ENCODE results near the gene RGL3.
"Not testable (repeated sequence)": the region's sequence is repeated elsewhere in the genome, so short reads cannot be mapped to it uniquely, and the experiment has no call there.

The RGL3 gene, protein sequence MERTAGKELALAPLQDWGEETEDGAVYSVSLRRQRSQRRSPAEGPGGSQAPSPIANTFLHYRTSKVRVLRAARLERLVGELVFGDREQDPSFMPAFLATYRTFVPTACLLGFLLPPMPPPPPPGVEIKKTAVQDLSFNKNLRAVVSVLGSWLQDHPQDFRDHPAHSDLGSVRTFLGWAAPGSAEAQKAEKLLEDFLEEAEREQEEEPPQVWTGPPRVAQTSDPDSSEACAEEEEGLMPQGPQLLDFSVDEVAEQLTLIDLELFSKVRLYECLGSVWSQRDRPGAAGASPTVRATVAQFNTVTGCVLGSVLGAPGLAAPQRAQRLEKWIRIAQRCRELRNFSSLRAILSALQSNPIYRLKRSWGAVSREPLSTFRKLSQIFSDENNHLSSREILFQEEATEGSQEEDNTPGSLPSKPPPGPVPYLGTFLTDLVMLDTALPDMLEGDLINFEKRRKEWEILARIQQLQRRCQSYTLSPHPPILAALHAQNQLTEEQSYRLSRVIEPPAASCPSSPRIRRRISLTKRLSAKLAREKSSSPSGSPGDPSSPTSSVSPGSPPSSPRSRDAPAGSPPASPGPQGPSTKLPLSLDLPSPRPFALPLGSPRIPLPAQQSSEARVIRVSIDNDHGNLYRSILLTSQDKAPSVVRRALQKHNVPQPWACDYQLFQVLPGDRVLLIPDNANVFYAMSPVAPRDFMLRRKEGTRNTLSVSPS

DNA sequence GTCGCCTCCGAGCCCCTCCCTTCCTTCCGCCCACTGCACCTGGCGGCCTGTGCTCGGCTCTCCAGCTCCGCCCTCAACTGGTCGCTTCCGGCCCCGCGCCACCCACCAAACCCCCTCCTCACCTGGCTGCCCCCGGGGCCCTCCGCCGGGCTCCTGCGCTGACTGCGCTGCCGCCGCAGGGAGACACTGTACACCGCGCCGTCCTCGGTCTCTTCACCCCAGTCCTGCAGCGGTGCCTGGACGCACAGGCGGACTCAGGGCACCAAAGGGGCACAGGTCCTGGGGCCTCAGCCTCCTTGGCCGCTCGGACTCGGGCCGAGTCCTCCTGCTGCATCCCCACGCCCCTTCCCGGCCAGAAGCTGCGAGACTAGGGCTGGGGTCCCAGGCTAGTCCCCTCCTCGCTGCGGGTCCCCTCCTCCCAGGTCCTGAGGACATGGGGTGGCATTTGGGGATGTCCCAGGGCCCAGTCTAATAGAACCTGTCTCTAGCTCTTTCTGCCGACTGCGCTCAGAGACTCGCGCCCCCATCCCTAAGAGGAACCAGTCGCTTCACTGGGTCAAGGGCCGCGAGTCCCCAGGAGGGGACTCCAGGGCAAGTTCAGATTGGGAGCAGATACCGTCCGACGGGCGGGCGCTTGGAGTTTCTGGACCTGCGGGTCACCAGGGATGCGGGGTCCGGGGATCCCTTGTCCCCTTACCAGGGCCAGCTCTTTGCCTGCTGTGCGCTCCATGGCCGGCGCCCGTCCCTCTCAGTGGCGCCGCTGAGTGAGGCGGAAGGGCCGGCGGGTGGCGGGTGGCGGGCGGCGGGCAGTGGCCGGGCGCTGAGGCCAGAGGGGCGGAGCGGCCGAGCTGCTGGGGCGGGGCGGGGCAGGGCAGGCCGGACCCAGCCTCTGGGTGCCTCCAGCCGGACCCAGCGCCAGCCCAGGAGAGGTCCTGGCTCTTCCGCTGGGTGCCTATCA lies at the start of gene RGL3:
TSS of gene RGL3 (minus strand) at position 766 of the 958 bp plus-strand sequence. CDS start at position 730, 36 bp downstream.
- no peak for DNase-seq

DNA sequence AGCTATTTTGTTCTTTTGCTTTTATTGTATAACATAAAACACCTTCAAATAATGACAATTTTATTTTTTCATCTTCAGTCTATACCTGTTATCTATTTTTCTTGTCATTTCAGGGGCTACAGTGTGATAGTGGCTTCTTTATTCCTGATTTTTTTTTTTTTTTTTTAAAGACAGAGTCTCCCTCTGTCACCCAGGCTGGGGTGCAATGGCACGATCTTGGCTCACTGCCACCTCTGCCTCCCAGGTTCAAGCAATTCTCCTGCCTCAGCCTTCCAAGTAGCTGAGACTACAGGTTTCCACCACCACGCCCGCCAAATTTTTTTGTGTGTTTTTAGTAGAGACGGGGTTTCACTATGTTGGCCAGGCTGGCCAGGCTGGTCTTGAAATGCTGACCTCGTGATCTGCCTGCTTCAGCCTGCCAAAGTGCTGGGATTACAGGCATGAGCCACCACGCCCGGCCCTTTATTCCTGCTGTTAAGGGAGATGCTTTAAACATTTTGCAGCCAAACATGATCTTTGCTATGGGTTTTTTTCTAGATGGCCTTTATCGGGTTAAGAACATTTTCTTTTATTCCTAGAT lies 49.2 kb upstream of the RGL3 start:
- not testable (repeated sequence) for DNase-seq

DNA sequence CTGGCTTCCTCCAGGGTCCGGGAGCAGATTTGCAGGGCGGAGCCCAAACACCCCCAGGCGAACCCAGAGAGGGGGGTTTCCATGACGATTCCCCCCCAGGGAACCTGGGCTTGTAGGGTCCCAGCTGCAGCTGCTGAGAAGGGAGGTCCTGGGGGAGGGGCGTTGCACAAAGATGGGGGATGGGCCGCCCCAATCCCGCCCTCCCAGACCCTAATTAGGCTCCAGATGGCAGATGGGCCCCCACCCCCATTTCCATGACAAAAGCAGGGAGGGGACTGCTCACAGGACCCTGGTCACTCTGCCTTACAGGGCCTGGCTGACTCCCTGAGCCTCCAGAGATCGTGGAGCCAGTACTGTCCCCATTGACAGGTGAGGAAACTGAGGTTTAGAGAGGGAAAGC lies 46.5 kb upstream of the RGL3 start:
- no peak for DNase-seq

DNA sequence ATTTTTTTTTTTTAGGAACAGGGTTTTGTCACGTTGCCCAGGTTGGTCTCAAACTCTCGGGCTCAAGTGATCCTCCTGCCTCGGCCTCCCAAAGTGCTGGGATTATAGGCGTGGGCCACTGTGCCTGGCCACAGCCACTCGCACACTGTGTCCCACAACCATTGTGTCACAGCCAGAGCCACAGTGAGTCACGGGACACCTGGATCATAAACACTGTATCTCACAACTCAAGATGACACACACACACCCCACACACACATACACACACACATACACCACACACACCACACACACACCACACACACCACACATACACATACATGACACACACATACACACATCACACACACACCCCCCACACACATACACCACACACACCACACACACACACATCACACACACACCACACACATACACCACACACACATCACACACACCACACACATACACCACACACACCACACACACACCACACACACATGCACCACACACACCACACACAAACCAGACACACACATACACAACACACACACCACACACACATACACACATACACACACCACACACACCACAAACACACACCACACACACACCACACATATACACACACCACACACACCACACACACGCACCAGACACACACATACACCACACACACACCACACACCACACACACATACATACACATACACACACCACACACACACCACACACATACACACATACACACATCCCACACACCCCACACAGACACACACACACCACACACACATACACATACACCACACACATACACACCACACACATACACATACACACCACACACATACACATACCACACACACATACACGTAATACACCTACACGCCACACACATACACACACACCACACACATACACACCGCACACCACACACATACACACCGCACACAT lies 45.5 kb upstream of the RGL3 start:
- DNase-seq: no peak

DNA sequence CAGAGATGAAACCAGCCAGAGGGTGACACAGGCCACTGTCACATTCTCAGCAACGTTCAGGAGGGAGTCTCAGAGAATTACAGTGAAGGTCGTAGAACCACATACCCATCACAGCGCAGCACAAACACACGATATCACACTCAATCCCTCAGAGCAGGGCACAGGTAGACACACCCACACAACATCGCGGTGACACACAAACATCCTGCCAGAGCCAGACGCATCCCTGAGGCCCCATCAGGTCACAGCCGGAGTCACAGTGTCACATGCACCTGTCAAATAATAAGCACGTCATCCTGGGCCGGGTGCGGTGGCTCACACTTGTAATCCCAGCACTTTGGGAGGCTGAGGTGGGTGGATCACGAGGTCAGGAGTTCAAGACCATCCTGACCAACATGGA lies 44.3 kb upstream of the RGL3 start:
- DNase-seq: no peak

DNA sequence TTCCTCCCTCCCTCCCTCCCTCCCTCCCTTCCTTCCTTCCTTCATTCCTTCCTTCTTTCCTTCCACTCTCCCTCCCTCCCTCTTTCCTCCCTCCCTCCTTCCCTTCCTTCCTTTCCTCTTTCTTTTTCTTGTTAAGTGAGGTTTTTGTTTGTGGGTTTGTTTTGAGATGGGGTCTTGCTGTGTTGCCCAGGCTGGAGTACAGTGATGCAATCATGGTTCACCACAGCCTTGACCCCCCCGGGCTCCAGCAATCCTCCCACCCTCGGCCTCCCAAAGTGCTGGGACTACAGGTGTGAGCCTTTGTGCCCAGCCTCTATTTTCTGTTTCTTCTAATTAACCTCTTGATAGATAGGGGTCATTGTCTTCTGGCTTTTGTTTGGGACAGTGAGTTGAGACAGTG lies 42.3 kb upstream of the RGL3 start:
- no peak for DNase-seq

DNA sequence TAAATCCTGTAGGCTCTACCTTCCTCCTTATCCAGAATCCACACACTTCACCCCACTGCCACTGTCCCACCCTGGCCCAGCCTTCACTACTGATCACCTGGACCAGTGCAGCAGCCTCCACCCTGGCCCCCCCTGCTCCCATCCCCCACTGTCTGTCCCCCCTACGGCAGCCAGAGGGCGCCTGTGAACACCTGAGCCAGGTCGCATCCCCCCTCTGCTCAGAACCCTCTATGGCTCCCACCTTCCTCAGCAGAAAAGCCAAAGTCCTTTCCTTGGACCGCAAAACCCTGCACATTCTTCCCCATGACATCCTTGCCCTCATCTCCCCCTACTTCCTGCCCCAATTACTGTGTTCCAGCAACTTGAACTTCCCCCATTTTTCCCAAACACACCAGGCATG lies 41.1 kb upstream of the RGL3 start:
- DNase-seq: no peak

DNA sequence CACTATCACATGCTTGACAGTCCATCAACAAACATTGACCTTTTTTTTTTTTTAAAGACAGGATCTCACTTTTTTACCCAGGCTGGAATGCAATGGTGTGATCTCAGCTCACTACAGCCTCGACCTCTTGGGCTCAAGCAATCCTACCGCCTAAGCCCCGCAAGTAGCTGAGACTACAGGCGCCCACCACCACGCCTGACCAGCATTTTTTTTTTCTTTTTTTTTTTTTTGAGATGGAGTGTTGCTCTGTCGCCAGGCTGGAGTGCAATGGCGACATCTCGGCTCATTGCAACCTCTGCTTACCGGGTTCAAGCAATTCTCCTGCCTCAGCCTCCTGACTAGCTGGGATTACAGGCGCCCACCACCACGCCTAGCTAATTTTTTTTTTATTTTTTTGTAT lies 39.8 kb upstream of the RGL3 start:
- not testable (repeated sequence) for DNase-seq

DNA sequence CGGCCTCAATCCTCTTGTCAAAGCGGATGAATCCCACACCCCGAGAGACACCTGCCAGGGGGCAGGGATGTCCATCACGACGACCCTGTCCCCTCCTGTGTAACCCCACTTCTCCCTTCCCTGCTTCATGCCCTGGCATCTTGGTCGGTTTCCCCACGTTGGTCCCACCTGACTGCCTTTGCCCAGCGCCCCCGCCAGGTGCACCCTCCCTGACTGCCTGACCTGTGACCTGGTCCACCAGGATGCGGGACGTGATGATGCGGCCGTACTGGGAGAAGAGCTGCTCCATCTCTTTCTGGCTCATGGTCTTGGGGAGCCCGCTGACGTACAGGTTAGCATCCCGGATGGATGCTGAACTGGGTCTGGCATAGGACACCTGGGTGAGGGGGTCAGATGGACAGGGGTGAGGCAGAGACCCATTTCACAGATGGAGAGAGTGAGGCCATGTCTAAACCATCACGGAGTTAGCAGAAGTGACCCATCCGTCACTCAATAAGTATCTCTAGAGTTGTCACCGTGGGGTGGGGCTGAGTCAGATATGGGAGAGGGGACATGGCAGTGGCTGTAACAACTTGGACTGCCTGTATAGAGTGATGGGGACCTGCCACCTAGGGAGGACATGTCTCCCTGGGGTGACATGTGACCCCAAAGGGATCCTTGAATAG lies 39.3 kb upstream of the RGL3 start:
- no peak for DNase-seq

DNA sequence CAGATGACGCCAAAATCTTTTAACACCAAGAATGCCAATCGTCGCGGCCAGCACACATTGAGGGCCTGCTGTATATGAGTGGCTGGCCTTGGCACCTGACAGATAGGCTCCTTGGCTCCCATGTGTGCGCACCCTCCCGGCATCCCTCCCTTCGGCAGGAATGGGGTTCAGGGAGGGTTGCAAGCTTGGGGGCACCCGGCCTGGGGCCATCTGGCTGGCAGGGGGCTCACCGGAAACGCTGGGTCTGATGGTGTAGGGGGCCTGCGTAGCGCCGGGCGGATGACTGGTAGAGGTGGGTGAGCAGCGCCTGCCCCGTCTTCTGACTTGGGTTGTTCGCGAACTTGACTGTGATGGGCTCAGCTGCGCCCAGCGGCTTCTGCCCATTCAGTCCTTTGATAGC lies 38.7 kb upstream of the RGL3 start:
- no peak for DNase-seq

DNA sequence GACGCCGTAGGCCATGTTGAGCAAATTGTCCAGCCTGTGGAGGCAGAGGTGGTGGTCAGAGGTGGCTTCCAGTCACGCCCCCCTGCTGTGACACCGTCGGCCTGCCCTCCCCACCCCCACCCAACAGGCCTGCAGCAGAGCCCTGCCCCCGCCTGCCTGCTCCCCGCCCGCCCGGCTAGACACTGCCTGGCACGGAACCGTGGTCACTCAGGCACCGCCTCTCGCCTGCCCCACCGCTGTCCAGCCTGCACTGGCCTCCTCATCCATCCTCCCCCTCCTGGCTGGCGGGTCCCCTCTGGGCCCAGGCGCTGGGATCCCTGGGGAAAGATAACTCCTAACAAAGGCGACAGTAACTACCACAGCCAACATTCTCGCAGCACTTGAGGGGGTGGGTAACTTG lies 38.0 kb upstream of the RGL3 start:
- DNase-seq: no peak

DNA sequence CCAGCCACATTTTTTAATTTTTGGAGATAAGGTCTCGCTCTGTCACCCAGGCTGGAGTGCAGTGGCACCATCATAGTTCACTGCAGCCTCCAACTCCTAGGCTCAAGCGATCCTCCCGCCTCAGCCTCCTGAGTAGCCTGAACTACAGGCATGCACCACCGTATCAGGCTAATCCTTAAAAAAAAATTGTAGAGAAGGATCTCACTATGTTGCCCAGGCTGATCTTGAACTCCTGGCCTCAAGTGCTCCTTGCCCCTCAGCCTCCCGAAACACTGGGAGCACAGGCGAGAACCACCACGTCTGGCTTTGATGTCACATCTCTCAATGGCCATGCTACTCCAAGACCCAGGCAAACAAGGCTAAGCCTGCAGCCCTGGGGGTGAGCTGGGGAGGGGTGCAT lies 37.5 kb upstream of the RGL3 start:
- DNase-seq: no peak

DNA sequence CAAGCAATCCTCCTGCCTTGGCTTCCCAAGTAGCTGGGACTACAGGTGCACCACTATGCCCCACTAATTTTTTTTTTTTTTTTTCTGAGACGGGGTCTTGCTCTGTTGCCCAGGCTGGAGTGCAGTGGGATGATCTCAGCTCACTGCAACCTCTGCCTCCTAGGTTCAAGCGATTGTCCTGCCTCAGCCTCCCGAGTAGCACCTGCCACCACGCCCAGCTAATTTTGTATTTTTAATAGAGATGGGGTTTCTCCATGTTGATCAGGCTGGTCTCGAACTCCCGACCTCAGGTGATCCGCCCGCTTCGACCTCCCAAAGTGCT lies 36.1 kb upstream of the RGL3 start:
- not testable (repeated sequence) for DNase-seq

DNA sequence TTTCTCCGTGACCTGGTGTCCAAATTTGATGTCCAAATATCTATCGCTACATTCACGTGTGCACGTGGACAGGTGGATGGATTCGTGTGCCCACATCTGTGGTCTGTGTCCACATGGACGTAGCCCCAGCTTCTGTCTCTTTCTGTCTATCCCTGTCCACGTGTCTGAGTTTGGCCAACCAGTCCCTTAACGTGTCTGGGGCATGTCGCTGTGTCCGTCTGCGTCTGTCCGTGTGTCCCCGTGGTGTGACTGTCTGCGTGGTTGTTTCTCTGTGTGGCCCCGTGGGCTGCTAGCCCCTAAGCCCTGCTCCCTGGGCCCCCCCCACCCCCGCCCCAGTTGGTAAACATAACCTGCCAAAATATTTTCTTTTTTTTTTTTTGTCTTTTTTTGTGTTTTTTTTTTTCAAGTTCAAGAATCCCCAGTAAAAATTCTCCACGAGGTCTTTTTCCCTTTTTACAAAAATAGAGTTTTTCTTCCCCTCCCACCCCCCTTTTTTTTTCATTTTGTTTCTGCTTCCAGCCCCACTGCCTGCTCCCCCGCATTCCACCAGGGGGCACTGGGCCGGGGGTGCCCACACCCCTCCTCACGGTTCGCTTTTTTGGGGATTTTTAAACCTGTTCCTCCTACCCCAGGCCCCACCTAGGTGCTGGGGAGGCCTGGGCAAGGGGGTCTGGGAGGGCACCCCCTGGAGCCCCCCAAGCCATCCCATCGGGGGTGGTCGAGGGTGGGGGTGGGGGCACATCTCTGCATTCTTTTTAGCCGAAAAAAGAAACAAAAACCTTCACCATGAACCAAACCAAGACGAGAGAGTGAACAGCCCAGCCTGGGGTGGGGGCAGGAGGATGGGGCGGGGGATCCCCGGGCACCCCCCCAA lies 34.6 kb upstream of the RGL3 start:
- DNase-seq: peak in 1 of 2 donors; percentile 17

DNA sequence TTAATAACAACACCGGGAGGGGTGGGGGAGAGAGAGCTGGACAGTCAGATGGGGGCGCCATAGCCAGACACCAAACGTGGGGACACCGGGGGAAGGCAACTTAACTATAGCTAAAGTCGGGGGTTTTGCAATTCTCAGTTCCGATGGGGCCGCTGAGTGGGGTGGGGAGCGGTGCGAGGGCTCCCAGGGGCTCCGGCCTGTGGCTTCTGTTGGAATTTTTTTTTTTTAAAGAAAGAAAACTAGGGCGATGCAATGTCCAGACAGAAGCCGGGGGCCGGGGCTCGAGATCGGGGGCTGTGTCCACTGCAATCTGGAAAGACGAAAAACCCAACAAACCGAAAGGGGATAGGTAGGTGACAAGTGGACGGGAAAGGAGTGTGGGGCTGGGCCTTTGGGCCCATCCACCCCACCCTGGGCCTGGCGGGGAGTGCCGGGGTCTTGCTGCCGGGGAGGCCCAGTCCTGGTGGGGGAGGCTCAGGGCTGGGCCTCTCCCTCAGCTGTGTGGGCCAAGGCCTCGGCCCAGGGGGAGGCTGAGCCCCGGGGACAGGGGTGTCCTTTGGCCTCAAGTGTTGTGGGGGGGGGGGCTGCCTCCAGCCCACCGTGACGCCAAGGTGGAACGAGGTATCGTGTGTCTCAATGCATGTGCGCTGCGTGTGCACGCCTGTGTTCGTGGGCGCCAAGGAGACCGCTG lies 33.7 kb upstream of the RGL3 start:
- DNase-seq: no peak

DNA sequence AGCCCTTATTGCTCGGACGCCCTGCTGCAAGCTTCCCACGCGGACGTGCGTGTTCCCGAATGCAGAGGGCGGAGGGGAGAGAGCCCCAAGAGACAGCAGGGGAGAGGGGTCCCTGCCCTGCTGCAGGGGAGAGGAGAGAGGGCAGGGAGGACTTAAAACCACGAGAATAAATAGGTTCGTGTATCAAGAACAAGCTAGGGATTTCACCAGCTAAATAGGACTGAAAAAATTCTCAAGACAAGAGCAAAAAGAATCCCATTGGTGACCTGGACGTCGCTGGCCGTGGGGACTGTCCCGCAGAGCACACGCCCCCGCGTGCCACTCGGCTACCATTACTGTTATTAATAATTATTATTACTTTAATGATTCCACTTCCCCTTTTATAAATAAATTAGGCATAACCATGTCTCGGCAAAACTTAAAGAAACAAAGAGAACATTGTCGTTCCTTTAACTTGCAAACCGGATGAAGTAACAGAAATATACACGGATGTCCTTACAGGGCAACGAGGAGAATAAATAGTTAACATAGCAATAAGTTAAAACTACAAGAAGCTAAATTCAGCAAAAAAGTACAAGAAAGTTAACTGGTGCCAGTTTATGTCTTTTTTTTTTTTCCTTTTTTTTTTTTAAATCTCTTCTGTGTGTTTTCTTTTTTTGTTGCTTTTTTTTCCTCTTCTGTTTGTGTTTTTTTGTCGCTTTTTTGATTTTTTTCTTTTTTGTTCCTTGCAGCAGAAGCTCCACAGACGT lies 32.9 kb upstream of the RGL3 start:
- no peak for DNase-seq

DNA sequence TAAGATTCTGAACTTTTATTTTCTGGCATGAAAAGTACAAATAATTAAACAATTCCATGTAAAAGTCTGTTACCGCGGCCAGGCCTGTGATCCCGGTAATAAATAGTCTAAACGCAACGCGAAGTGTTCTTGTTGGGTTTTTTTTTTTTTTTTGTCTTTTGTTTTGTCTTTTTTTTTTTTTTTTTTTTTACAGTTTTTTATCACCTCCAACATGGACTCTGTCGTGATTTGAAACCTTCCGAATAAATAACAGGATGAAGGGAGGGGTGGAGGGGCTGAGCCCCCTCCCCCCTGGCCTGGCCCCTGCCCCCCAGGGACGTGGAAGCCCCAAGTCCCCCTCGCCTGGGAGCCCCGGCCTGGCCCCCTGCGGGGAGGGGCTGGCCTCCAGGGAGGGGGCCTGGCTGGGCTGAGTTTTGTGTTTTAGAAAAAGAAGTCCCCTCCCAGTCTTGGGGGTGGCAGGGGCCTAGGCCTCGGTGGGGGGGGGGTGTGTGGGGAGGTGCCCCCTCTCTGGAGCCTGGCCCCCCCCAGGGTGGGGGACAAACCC lies 32.3 kb upstream of the RGL3 start:
- DNase-seq: no peak

DNA sequence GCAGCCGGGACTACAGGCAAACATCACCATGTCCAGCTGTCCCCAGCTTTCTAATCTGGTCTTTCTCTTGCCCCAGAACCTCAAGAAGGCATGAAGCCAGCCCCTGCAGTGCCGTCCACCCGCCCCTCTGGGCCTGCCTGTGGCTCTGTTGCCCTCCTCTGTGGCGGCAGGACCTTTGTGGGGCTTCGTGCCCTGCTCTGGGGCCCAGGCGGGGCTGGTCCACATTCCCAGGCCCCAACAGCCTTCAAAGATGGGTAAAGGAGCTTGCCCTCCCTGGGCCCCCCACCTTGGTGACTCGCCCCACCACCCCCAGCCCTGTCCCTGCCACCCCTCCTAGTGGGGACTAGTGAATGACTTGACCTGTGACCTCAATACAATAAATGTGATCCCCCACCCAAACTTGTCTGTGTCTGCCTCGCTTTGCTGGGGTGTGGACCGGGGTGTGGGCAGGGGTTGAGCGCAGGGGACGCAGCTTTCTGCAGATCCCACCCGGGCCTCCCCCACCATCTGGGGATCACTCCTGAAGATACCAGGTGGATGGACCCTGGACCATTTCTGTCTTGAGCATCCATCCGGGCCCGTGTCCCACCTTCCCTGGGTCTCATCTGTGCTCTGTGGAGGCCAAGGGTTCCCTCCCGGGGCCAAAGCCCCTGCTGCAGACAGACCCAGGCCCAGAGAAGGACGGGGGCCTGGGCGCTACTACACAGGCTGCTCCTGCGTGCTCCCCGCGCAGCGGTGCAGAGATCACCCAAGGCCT lies 31.6 kb upstream of the RGL3 start:
- no peak for DNase-seq
